Gastroesophageal sphincter (tissue), 4 donors: Measurements from ENCODE around the gene ADAM12. TPM values are rescaled to one million over a fixed set of nuclear protein-coding genes. Genes with fewer than 3 reads are reported as not detected.

Source experiments
- ATAC-seq: fragments of 150-250 bp; one replicate; pipeline ENCODE4 v1.9.1; 2016; ENCODE audit warnings: mild to moderate bottlenecking, moderate library complexity
- H3K27ac ChIP-seq, 4 donors: fragments of 200-600 bp; sonication (generic) in 3 of 4; 1 replicate in 3 of 4; 2 replicates in 1 of 4; pipeline ENCODE4 v1.5.1; 2016 to 2019
- H3K27me3 ChIP-seq: fragments of 200-600 bp; sonication (generic); one replicate; pipeline ENCODE4 v1.5.1; 2019
- H3K36me3 ChIP-seq, 2 donors: fragments of 200-600 bp; sonication (generic); one replicate each; pipeline ENCODE4 v1.5.1; 2019; ENCODE audit warnings: control low read depth in 1 of 2
- H3K4me1 ChIP-seq, 3 donors: fragments of 200-600 bp; sonication (generic); 1 replicate in 2 of 3; 2 replicates in 1 of 3; pipeline ENCODE4 v1.5.1; 2016 to 2019; ENCODE audit warnings: control low read depth in 2 of 3
- H3K4me3 ChIP-seq, 2 donors: fragments of 200-600 bp; sonication (generic); one replicate each; pipeline ENCODE4 v1.5.1; 2019; ENCODE audit warnings: mild to moderate bottlenecking in 1 of 2, moderate library complexity in 1 of 2
- H3K9me3 ChIP-seq, 3 donors: fragments of 200-600 bp; sonication (generic); one replicate each; pipeline ENCODE4 v1.5.1; 2017 to 2019; ENCODE audit warnings: control low read depth in 2 of 3
- EP300 ChIP-seq: sonication (generic); formaldehyde crosslinking; IDR thresholded peaks from one replicate; pipeline ENCODE4 v1.6.1; 2017; ENCODE audit warnings: antibody characterized with exemption, mild to moderate bottlenecking
- POLR2A ChIP-seq, 2 donors: fragments of 450-650 bp; IDR thresholded peaks; one replicate each; pipeline ENCODE4 v1.6.1; 2017; ENCODE audit warnings: antibody characterized with exemption in 2 of 2, mild to moderate bottlenecking in 2 of 2, moderate library complexity in 1 of 2
- POLR2AphosphoS5 ChIP-seq: sonication (generic); formaldehyde crosslinking; IDR thresholded peaks from one replicate; pipeline ENCODE4 v1.6.1; 2017; ENCODE audit warnings: antibody characterized with exemption
- WGBS, 2 donors: methylation state at CpG; one replicate each; pipeline ENCODE4 v1.1.5; 2018; ENCODE audit warnings: low coverage in 1 of 2; 5-methylcytosine and 5-hydroxymethylcytosine counted together
- total RNA-seq, 4 donors: library from RNA; depleted of rRNA; stranded (reverse); fragments of >200 nt; gene quantifications; one replicate each; pipeline ENCODE4 v1.1.0, GENCODE V29; 2016
- TF ChIP-seq, protein P1 (sequence below), 4 experiments: fragments of 200-600 bp in 2 of 4; fragments of 450-650 bp in 2 of 4; sonication (generic) in 1 of 4; IDR thresholded peaks; one replicate each; pipeline ENCODE4 v1.5.1; 2017 to 2019; ENCODE audit warnings: antibody characterized with exemption in 4 of 4, mild to moderate bottlenecking in 2 of 4, moderate library complexity in 2 of 4

The ADAM12 gene
- total RNA-seq, 4 donors from 2014 or later = 0.27 to 1.2 (median 0.89) TPM

DNA sequence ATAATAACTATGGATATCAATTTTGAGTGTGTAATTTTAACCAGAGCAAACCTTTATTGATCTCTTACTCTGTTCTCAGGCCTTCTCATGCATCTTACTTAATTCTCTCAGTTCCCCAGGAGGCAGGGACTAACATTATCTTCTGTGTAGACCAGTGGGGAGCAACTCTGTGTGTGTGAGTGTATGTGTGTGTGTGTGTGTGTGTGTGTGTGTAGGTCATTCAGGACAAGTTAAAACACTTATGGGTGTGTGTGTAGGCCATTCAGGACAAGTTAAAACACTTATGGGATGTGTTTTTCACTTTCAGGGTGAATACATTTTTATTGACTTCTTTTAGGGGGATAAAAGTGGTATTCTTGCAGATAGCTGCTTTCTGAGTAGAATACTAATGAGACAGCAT is 145.0 kb downstream of the ADAM12 start:
- Histone ChIP-seq H3K4me1 (no peaks in the 10 kb centered on the region), H3K4me3 (no peak overlapping the region), H3K9me3 (no peaks in the 10 kb centered on the region), H3K27me3 (peaks cover 11% of the 10 kb centered on the region), H3K36me3 (no peaks in the 10 kb centered on the region), H3K27ac (no peak overlapping the region)
- ATAC-seq = no peak
- TF ChIP-seq POLR2A (IDR thresholded peaks at IDR 0.05) = no peak

DNA sequence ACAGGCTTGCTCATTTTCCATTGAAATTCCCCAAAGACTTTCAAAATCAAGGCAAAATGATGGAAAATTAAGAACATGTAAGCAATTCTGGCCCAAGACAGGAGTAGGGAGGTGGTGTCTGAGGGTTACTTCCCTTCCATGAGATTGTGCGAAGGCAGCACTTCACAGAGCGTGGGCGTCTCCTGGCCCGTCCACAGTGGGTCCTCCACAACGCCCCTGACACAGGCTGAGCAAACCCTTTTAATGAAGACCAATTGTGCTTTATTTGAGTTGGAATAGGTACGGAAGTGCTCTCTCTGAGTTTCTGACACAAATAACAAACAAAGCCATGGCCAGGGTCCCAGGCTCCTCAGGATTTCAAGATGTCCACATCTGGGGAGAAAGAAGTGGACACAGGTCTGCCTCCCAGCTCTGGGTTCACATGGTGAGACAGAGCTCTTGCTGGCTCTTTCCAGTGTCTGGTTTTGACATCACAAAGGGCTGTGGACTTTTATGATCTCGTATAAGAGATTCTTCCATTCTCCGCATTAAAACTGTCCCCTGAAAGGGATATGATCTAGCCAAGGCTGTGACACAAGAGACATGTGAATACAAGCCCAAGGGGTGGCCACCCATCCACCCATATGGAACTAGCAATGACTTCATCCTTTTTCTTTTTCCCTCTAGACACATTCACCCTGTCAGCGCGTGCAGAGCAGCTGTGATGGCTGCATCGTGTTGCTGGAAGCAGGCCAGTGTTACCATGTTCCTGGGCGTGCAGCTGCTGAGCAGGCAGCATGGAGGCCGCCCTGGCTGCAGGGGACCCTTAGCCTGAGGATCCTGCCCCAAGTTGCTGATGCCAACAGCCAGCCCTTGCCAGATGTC is 145.6 kb downstream of the ADAM12 start:
- Histone ChIP-seq H3K4me3 (no peak overlapping the region), H3K27ac (no peak overlapping the region), H3K27me3 (peaks cover 11% of the 10 kb centered on the region), H3K9me3 (no peaks in the 10 kb centered on the region), H3K4me1 (no peaks in the 10 kb centered on the region), H3K36me3 (no peaks in the 10 kb centered on the region)
- WGBS, 2 donors = 39 to 71% methylated on average over 9 to 10 of the region's 13 CpGs
- peak; percentile 25 for ATAC-seq
- TF ChIP-seq POLR2AphosphoS5 (no peak), POLR2A (IDR thresholded peaks at IDR 0.05) (no peak), EP300 (no peak)
- TF ChIP-seq, protein P1, sequence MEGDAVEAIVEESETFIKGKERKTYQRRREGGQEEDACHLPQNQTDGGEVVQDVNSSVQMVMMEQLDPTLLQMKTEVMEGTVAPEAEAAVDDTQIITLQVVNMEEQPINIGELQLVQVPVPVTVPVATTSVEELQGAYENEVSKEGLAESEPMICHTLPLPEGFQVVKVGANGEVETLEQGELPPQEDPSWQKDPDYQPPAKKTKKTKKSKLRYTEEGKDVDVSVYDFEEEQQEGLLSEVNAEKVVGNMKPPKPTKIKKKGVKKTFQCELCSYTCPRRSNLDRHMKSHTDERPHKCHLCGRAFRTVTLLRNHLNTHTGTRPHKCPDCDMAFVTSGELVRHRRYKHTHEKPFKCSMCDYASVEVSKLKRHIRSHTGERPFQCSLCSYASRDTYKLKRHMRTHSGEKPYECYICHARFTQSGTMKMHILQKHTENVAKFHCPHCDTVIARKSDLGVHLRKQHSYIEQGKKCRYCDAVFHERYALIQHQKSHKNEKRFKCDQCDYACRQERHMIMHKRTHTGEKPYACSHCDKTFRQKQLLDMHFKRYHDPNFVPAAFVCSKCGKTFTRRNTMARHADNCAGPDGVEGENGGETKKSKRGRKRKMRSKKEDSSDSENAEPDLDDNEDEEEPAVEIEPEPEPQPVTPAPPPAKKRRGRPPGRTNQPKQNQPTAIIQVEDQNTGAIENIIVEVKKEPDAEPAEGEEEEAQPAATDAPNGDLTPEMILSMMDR (IDR thresholded peaks at IDR 0.05) = no peak

DNA sequence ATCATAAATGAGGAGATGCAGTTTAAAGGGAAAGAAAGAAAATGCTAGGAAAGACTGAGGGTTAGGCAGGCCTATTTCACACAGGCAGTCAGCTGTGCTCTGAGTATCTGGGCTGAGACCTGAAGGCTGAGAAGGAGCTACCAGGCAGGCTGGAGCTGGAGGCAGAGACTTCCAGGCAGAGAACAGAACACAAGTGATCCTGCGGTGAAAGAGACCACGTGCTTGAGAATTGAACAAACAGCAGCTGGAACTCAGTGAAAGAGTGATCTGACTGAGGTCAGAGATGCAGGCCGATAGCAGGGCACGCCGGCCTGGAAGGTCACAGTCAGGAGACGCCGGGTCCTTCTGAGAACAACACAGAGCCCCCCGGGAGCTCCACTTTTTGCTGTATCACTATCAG is 147.8 kb downstream of the ADAM12 start:
- Histone ChIP-seq H3K4me1 (no peaks in the 10 kb centered on the region), H3K27me3 (peaks cover 11% of the 10 kb centered on the region), H3K27ac (no peak overlapping the region), H3K36me3 (no peaks in the 10 kb centered on the region), H3K9me3 (no peaks in the 10 kb centered on the region), H3K4me3 (no peak overlapping the region)
- TF ChIP-seq EP300 (no peak), POLR2AphosphoS5 (no peak), POLR2A (IDR thresholded peaks at IDR 0.05) (no peak)
- TF ChIP-seq, protein P1 (IDR thresholded peaks at IDR 0.05) = no peak
- no peak for ATAC-seq
- 41 to 66% methylated on average over 5 of the region's 8 CpGs for WGBS, 2 donors

DNA sequence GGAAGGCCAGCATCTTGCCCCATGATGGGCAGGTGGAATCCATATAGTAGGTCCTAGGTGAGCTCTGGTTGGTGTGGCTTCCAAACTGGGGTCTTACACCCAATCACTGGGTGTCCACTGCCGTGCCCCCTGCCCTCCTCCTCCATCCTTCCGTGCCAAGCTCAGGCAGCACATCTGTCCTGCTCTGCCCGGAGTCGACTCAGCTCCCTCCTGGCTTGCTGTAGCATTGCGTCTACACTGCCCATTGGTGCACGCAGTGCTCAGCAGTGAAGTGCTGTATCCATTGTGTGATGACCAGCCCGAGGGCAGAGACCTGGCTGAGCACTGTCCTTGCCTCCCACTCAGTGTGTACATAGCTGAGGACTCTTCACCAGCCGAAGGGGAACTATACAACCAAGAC is 148.4 kb downstream of the ADAM12 start:
- Histone ChIP-seq H3K4me1 (no peaks in the 10 kb centered on the region), H3K9me3 (no peaks in the 10 kb centered on the region), H3K4me3 (no peak overlapping the region), H3K27me3 (peaks cover 11% of the 10 kb centered on the region), H3K36me3 (no peaks in the 10 kb centered on the region), H3K27ac (no peak overlapping the region)
- no peak for TF ChIP-seq POLR2A (IDR thresholded peaks at IDR 0.05)
- TF ChIP-seq EP300 = no peak
- no peak for ATAC-seq
- WGBS, 2 donors = 67 to 100% methylated on average over 1 to 6 of the region's 8 CpGs

DNA sequence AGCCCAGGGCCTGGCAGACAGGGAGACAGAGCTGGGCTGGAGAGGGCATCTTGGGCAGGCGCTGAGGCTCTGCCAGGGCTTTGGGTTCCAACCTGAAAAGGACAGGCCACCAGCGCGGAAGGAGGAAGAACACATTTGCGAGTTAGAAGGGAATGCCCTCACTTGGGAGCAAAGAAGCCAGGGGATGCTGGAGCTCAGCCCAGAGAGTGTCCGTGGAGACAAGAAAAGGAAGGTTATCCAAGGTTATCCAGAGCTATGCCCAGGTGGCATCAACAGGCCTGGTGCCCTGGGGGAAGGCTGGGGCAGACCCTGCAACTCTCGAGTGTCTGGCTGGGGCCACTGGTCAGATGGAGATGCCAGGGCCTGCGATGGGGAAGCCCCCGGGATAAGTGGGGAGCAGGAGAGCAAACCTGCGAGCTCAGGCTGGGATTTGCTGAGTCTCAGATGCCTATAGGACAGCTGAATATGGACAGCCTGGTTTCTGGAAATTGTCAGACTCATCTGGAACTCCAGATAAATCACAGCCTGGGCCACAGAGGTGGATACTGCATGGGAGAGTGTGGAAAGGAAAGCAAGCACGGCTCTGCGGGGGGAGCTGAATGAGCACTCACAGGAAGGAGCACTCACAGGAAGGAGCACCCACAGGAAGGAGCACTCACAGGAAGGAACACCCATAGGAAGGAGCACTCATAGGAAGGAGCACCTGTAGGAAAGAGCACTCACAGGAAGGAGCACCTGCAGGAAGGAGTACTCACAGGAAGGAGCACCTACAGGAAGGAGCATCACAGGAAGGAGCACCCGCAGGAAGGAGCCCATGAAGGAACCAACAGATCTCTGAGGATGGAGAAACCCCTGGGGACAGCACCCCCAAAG is 152.1 kb downstream of the ADAM12 start:
- no peak for ATAC-seq
- no peaks in the 10 kb centered on the region for H3K36me3 ChIP-seq
- H3K4me1 ChIP-seq = no peaks in the 10 kb centered on the region
- H3K27ac ChIP-seq = no peak overlapping the region
- no peak overlapping the region for H3K4me3 ChIP-seq
- TF ChIP-seq EP300 (no peak), POLR2A (IDR thresholded peaks at IDR 0.05) (no peak), POLR2AphosphoS5 (no peak)
- TF ChIP-seq, protein P1 (IDR thresholded peaks at IDR 0.05) = no peak
- no peaks in the 10 kb centered on the region for H3K9me3 ChIP-seq
- WGBS, 2 donors = 82 to 83% methylated on average over 1 to 8 of the region's 12 CpGs
- H3K27me3 ChIP-seq = peaks cover 29% of the 10 kb centered on the region
